IMR-90 (cell line): ENCODE results near the gene PEX11G.

Experiments
- FOS ChIP-seq: fragments of 150-350 bp; IDR thresholded peaks from 2 replicates; pipeline ENCODE4 v1.6.1; 2016; ENCODE audit warnings: low read depth, low read length
- MXI1 ChIP-seq: IDR thresholded peaks from 2 replicates; pipeline ENCODE4 v1.6.1; 2012; ENCODE audit warnings: low read depth, mild to moderate bottlenecking, low read length, moderate library complexity, borderline replicate concordance
- POLR2A ChIP-seq: IDR thresholded peaks from 2 replicates; pipeline ENCODE4 v1.6.1; 2012; ENCODE audit warnings: mild to moderate bottlenecking, low read depth, low read length
- RAD21 ChIP-seq: IDR thresholded peaks from 2 replicates; pipeline ENCODE4 v1.6.1; 2012; ENCODE audit warnings: low read length, improper control_type of control experiment
- RCOR1 ChIP-seq: IDR thresholded peaks from 2 replicates; pipeline ENCODE4 v1.6.1; 2012; ENCODE audit warnings: mild to moderate bottlenecking, low read length, improper control_type of control experiment; ENCODE audit not compliant: insufficient replicate concordance
- RFX5 ChIP-seq: IDR thresholded peaks from 2 replicates; pipeline ENCODE4 v1.8.0; 2012; ENCODE audit warnings: low read depth, mild to moderate bottlenecking, low read length, moderate library complexity
- SMC3 ChIP-seq: fragments of 150-350 bp; IDR thresholded peaks from 2 replicates; pipeline ENCODE4 v1.6.1; 2016; ENCODE audit warnings: low read depth, mild to moderate bottlenecking, antibody characterized with exemption, low read length, moderate library complexity
- TF ChIP-seq, protein P1 (sequence below): conservative IDR thresholded peaks from 2 replicates; pipeline ENCODE4 v1.5.1; 2012; ENCODE audit warnings: mild to moderate bottlenecking, low read depth, low read length, improper control_type of control experiment

DNA sequence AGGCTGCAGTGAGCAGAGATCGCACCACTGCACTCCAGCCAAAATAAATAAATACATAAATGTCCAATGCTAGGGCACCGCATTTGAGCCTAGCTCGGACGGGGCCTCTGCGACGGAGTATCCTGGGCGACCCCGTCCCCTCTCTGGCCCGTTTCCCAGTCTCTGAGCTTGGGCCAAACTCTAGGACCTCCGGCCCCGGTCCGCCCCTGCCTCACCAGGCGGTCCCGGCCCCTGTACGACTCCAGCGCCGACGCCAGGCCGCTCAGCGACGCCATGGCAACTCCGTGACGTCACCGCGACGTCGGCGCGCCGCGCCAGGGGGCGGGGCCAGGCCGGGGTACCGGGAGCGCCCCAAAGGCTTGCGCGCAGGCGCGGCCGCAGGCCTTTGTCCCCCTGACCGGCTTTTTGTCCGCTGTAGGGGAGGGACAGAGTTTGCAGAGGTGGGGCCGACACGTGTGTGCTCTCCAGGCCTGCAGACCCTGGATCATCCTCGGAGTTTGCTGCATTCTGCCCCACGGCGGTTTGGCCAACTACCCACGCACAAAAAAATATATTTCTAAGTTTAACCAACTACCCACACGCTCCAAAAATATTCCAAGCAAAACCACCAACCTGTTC is at the start of gene PEX11G:
- TF ChIP-seq RAD21 (no peak), RCOR1 (no peak), FOS (no peak), POLR2A (peak; percentile 69), RFX5 (no peak), SMC3 (no peak), MXI1 (no peak; the same call in 1 of the 2 replicates)
- TF ChIP-seq, protein P1, sequence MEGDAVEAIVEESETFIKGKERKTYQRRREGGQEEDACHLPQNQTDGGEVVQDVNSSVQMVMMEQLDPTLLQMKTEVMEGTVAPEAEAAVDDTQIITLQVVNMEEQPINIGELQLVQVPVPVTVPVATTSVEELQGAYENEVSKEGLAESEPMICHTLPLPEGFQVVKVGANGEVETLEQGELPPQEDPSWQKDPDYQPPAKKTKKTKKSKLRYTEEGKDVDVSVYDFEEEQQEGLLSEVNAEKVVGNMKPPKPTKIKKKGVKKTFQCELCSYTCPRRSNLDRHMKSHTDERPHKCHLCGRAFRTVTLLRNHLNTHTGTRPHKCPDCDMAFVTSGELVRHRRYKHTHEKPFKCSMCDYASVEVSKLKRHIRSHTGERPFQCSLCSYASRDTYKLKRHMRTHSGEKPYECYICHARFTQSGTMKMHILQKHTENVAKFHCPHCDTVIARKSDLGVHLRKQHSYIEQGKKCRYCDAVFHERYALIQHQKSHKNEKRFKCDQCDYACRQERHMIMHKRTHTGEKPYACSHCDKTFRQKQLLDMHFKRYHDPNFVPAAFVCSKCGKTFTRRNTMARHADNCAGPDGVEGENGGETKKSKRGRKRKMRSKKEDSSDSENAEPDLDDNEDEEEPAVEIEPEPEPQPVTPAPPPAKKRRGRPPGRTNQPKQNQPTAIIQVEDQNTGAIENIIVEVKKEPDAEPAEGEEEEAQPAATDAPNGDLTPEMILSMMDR: no peak
